ENCODE results near the gene KLK2.

- TF ChIP-seq CTCF (IDR thresholded peaks at IDR 0.05), result no peak
- TF ChIP-seq POLR2AphosphoS5 (IDR thresholded peaks at IDR 0.05), result no peak
- TF ChIP-seq POLR2A (IDR thresholded peaks at IDR 0.05), result no peak
Observed at GRCh38 chr19:50861496-50862286, 11.5 kb upstream of the KLK2 start.

All from gastroesophageal sphincter (tissue), 3 donors.